Dedifferentiated amniotic fluid mesenchymal stem cell (primary cell): ENCODE results near the gene NLRP3.
"Not testable (repeated sequence)": the region's sequence is repeated elsewhere in the genome, so short reads cannot be mapped to it uniquely, and the experiment has no call there.

Experiments
- DNase-seq: peaks from one replicate; pipeline ENCODE4 v3.0.0-alpha.2; 2016; ENCODE audit errors: extremely low spot score

The NLRP3 gene

DNA sequence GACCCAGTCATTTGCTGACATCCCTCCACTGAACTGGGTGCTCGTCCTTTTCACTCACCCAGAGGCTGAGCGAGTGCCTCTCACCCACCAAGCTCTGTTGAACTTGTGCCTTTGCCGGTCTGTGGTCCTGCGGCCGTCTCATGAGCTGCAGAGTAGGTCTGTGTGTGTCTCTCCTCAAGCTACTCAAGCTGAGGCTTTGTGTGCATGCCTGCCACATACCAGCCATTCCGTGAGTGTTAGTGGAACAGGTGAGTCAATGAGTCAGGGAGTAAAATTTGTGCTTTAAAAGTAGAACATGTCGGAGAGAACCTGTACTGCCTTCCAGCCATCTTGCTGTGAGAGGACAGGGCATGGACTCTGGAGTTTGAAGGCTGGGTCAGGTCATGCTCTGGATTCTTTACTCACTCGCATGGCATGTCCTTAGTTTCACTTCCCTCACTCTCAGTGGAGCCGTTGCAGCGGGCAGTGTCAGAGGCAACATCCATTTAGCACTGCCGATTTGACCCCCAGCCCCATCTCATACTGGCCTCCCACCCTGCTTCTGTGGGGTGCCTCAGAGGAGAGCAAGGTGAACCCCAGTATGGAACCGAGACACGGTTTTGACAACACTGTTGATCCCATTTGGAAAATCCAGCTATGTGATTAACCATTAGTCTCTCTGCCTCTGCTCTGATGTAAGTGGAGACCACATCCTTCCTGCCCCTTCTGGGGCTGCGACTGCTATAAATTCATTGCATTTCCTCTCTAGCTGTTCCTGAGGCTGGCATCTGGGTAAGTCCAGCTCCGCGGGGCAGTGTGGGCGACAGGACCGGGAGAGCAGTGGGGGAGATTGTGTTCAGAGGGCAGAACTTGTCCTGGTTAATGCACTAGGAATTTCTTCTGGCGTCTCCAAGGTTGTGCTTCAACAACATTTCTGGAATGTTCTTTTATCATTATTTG is at the start of gene NLRP3:
TSS of gene NLRP3 (plus strand) at position 751 of the 939 bp plus-strand sequence. CDS start 2,628 bp downstream, outside the sequence.
- no peak for DNase-seq

GRCh38 chr1:247366345-247366744 is 49.6 kb upstream of the NLRP3 start:
- DNase-seq, result not testable (repeated sequence)

GRCh38 chr1:247366926-247367645 is 48.9 kb upstream of the NLRP3 start:
- no peak for DNase-seq

DNA sequence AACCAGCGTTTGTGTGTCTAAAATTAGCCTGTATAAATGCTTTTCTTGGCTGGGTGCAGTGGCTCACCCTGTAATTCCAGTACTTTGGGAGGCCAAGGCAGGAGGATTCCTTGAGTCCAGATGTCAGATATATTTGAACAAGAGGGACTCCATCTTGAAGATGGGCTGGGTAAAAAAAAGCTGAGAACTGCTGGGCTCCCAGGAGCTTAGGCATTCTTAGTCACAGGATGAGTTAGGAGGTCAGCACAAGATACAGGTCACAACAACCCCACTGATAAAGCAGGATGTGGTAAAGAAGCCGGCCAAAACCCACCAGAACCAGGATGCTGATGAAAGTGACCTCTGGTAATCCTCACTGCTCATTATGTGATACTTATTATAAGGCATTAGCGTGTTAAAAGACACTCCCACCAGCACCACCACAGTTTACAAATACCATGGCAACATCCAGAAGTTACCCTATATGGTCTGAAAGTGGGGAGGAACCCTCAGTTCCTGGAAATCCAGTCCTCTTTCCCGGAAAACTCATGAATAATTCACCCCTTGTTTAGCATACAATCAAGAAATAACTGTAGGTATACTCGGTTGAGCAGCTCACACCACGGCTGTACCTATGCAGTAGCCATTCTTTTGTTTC is 48.1 kb upstream of the NLRP3 start:
- DNase-seq, result no peak

GRCh38 chr1:247368490-247369145 is 47.4 kb upstream of the NLRP3 start:
- DNase-seq, result no peak

DNA sequence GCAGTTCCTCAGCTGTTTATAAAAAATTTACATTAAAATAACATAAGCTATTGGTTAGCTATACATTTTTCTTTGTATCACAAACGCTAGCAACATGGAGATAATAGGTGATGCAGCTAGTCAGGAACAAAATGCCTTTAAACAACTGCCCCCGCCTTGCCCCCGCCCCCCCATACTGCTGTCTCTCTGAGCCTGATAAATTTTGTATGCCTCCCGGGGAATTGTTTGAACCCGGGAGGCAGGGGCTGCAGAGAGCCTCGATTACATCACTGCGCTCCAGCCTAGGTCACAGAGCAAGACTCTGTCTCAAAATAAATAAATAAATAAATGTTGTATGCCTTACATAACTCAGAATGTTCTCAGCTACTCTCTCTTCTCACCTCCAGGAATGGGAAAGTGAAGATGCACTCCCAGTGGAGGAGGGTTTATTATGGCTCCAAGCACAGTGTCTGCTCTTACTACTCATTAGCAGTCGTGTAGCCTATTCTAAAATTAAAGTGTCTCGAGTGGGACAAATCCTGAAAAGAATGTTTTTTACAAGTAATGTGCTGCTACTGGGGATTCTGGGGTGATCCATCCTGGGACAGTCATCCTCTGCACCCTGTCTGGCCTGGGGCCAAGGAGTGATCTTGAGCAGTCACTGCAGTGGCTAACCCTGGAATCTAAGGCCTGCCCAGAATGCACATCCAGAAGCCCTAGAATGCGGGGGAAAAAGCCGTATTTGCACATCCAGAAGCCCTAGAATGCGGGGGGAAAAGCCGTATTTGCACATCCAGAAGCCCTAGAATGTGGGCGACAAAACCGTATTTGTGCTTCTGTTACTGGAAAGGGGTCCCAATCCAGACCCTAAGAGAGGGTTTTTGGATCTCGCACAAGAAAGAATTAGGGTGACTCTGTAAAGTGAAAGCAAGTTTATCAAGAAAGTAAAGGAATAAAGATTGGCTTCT is 44.9 kb upstream of the NLRP3 start:
- no peak for DNase-seq

DNA sequence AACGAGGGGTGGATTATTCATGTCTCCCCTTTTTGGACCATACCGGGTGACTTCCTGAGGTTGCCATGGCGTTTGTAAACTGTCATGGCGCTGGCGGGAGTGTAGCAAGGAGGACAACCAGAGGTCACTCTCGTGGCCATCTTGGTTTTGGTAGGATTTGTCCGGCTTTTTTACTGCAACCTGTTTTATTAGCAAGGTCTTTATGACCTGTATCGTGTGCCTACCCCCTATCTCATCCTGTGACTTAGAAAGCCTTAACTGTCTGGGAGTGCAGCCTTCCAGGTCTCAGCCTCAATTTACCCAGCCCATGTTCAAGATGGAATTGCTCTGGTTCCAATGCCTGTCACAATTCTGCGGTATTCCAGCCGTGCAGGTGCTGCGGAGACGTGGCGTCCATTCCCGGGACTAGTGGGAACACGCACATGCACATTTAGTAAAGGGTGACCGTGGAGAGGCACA is 44.1 kb upstream of the NLRP3 start:
- no peak for DNase-seq

DNA sequence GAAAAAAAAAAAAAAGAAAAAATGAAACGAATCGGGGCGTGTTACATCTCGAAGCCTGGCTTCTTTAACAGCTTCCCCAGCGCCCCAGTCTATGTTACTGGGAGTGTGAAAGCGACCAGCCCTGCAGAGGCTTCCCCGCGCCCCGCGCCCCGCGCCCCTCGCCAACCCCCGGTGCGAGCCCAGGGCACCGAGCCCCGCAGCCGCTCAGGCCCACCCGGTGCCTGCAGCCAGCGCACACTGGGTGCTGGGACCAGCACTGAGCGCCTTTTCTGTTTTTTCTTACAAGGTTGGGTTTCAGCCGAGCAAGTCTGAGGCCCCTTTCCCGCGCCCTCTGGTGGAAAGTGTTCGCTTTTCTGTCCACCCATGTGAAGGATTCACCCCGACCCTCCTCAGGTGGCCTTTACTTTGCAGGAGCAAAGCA is 42.2 kb upstream of the NLRP3 start:
- no peak for DNase-seq

- DNase-seq, result not testable (repeated sequence)
Observed at GRCh38 chr1:247374651-247375334, 41.2 kb upstream of the NLRP3 start.

- no peak for DNase-seq
Observed at GRCh38 chr1:247375747-247376146, 40.2 kb upstream of the NLRP3 start.

DNA sequence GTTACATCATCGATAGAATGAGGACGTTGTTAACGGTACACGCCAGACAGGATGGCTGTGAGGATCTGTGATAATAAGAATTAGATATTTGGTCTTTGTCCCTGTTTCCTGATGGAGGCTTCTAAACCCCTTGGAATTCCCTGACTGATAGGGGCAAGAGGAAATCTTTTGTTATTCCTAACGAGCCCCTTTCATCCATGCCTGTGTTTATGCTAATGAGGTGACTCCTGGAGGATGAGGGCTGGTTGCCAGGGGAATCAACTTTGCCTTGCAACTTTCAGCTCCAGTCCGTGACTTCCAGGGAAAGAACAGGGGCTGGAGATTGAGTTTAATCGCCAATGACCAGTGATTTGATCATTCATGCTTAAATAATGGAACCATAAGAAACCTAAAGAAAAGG is 39.3 kb upstream of the NLRP3 start:
- DNase-seq, result no peak

DNA sequence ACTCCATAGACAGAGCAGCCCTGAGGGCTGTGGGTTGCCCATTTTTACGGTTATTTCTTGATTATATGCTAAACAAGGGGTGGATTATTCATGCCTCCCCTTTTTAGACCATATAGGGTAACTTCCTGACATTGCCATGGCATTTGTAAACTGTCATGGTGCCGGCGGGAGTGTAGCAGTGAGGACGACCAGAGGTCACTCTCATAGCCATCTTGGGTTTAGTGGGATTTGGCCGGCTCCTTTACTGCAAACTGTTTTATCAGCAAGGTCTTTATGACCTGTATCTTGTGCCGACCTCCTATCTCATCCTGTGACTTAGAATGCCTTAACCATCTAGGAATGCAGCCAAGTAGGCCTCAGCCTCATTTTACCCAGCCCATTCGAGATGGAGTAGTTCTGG is 38.3 kb upstream of the NLRP3 start:
- not testable (repeated sequence) for DNase-seq

DNA sequence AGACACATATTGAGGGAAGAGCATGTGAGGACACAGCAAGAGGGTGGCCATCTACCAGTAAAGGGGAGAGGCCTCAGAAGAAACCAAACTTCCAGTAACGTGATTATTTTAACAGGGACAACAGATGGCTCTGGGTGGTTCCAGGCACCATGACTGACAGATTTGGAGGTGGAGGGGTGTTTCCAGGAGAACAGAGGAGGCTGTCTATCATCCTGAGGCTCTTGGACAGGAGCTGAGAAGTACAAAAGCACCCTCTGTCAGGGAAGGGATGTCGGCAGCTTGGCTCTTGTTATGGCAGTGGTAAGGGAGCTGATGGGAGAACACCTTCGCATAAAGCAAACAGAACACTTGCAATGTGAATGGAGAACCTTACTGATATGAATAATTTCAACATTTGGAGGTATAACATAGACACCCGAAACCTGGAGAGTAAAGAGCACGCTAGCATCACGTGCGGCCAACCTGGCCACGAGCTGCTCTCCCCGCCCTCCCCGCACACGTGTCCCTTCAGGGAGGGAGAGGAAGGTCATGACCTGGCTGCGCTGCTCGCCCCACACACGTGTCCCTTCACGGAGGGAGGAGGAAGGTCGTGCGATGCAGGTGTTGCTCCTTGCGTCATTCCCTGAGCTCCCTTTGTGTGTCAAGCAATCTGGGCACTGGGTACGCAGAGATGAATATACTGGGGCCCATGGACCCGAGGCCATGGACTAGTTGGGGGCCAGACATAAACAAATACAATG is 37.5 kb upstream of the NLRP3 start:
- DNase-seq, result no peak

DNA sequence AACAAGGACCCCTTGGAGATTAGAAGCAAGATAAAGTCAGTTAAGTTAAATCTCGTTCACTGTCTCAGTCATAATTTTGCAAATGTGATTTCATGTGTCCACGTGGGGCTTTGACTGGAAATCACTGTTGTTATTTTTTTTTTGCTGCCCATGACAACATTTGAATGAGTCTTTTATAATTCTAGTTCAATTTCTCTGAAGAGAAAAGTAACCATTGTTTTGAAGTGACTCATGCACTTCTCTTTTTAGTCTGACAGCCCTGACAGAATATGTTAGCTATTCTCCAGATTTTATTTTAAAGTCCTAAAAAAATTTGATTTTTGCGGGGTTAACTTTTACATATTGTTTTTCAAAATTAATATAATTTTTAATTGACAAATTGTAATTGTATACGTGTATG is 30.7 kb upstream of the NLRP3 start:
- peak; percentile 18 for DNase-seq

- DNase-seq, result no peak
Observed at GRCh38 chr1:247386217-247386616, 29.8 kb upstream of the NLRP3 start.

GRCh38 chr1:247386687-247387086 is 29.3 kb upstream of the NLRP3 start:
- DNase-seq, result peak; percentile 44

DNA sequence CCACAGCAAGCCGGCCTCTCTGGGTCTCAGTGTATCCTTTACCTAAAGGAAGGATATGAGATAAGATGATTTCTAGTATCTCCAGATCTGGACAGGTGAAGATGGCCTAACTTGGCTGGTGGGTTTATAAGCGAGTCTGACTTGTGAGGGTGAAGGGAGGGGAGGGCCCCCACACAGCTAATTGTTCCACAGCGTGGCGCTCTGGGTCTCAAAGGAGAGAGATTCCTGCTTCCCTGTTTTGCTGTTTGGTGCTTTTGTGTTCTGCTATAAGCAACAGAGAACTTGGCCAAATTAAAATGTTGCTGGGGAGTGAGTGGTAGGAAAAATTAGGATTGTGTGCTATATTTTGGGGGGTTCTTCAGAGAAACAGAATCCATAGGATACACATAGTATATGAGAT is 28.9 kb upstream of the NLRP3 start:
- no peak for DNase-seq

DNA sequence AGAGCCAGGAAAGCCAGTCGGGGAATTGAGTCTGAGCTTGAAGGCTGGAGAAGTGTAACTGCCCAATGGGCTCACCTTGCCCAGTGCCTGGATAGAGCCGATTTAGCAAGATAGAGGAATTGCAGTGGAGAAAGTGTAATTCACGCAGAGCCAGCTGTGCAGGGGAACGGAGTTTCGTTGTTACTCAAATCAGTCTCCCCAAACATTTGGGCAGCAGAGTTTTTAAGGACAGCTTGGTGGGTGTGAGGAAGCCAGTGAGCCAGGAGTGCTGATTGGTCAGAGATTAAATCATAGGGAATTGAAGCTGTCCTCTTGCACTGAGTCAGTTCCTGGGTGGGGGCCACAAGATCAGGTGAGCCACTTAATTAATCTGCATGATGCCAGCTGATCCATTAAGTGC is 28.4 kb upstream of the NLRP3 start:
- no peak for DNase-seq

GRCh38 chr1:247390116-247390791 is 25.7 kb upstream of the NLRP3 start:
- no peak for DNase-seq
